ENCODE measurements around the gene ACD.
"Not testable (repeated sequence)": the region's sequence is repeated elsewhere in the genome, so short reads cannot be mapped to it uniquely, and the experiment has no call there.

ACD gene

GRCh38 chr16:67659675-67660563, at the start of gene ACD:
Gene ACD, minus strand, starts transcription at chr16:67660260. Its CDS starts 40 bp downstream, at chr16:67660220.
- DNase-seq, result peak; percentile 91

DNA sequence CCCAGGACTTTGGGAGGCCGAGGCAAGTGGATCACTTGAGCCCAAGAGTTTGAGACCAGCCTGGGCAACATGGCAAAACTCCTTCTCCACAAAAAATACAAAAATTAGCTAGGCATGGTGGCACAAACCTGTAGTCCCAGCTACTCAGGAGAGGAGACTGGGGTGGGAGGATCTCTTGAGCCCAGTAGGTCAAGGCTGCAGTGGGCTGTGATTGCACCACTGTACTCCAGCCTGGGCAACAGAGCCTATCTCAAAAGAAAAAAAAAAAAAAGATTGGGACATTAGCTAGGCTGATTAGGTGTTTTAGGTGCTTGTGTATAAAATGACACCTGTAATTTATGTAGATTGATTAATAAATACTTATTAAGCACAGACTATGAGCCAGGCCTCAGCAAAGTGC, 49.0 kb upstream of the ACD start:
- DNase-seq, result no peak

- no peak for DNase-seq
Measured at GRCh38 chr16:67708368-67708771, 48.3 kb upstream of the ACD start.

- no peak for DNase-seq
Measured at GRCh38 chr16:67707790-67708189, 47.7 kb upstream of the ACD start.

- DNase-seq, result no peak
Measured at GRCh38 chr16:67707210-67707609, 47.1 kb upstream of the ACD start.

DNA sequence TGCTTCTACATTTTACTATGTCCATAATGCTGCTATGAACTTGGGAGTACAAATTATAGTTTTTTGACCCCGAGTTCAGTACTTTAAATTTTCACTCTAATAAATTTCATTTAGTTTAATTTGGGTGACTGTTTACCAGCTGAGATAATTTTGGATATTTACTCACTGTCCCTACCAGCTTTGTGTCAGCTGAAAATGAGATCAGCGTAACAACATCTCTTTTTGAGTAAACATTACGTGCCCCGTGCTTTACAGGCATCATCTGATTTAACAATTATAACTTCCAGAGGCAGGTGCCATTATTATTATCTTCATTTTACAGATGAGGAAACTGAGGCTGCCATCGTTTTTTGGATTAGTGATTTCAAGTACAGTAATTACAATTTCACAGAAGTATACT, 44.0 kb upstream of the ACD start:
- DNase-seq, result no peak

- DNase-seq, result no peak
Measured at GRCh38 chr16:67703626-67704025, 43.6 kb upstream of the ACD start.

GRCh38 chr16:67702130-67702529, 42.1 kb upstream of the ACD start:
- no peak for DNase-seq

GRCh38 chr16:67701420-67701819, 41.4 kb upstream of the ACD start:
- no peak for DNase-seq

DNA sequence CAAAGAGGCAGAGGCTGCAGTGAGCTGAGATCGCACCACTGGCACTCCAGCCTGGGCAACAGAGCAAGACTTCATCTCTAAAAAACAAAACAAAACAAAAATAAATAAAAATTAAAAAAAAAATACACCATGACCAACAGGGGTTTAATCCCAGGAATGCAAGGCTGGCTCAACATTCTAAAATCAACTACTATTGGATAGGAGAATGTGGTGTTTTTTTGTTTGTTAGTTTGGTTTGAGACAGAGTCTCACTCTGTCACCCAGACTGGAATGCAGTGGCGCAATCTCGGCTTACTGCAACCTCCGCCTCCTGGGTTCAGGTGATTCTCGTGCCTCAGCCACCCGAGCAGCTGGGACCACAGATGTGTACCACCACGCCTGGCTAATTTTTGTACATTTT, 39.2 kb upstream of the ACD start:
- no peak for DNase-seq

DNA sequence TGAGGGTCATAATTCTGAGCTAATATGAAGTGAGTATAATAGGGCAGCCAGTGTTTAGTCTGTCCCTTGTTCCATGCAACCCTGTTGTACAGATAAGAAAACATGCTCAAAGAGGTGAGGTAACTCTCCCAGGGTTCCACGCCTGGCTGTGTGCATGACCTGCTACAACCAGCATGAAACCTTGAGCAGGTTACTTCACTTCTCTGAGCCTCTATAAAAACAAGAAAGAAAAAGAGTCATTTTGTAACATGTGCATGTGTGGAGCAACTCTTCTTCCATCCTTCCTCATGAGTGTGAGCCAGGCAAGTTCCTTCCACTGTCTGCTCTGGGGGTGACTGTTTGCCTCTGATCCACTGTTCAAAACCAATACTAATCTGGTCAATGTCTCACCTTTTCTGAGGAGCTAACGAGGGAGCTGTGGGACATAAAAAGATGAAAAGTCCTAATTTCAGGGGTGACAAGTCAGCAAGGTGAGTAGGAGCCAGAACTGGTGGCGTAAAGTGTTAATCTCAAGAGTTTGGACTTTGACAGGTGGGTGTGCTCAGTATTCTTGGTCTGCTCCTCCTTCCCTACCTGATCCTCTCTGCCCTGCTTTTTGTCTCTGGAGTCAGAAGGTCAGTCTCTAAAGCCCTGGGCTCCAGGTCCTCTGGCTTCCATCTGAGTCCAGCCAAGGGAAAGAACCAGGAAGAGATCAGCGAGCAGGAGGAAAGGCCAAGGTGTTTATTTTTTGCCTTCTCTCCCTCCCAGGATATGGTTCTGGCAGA, 37.5 kb upstream of the ACD start:
- DNase-seq, result no peak

DNA sequence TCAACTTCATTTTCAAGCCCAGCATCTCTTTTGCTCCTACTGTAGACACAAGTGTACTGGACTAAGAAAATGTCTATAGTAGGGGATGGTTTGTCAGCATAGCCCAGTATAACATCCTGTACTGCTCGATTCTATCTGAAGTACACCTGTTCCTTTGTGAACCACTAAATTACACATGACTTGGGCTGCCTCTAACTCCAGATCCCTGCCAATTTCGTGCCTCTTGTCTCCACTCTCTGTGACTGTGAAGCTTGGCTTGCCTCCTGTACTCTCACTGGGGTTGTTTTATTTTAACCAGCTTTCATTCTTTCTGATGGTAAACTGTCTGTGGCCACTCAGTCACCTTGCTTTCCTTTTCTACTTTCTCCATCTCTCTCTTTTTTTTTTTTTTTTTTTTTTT, 34.6 kb upstream of the ACD start:
- no peak for DNase-seq

GRCh38 chr16:67693517-67694285, 33.6 kb upstream of the ACD start:
- not testable (repeated sequence) for DNase-seq

DNA sequence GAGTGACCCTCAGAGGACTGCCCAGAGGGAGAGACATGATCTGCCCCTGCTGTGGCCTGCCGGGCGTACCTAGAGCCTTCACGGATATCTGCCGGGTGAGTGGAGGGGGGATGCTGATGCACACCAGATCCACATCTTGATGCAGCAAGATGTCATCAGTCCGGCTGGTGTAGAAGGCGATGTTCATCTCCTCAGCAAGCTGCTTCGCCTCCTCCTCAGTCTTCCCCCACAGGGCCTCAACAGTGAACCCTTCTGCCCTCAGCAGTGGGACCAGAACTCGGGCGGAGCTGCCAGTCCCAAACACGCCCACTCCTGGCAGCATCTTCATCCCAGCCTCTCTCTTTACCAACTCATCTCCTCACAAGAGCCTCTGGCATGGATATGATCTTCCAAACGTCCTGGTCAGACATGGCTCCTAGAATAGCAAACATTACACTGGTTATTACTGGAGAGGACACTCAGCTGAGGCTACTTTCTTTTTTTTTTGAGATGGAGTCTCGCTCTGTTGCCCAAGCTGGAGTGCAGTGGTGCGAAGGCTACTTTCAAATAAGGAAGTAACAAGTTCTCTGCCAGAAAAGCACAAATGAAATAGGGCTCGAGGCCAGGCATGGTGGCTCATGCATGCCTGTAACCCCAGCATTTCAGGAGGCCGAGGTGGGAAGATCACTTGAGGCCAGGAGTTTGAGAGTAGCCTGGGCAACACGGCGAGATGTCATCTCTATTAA, 25.5 kb upstream of the ACD start:
- no peak for DNase-seq

DNA sequence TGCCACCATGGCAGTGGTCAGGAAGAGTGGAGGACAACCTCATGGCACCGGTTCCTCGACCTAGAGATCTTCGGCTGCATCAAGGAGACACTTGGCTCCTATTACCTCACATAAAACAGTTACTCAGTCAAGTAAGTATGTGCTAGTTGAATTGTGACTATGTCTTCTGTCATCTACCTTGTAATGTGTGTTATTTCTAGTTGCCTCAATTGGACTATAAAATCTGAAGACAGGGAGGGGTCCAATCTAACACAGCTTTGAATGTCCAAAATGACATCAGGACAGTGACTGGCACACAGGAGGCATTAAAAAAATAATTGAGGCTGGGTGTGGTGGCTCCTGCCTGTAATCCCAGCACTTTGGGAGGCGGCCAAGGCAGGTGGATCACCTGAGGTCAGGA, 23.7 kb upstream of the ACD start:
- DNase-seq, result no peak

DNA sequence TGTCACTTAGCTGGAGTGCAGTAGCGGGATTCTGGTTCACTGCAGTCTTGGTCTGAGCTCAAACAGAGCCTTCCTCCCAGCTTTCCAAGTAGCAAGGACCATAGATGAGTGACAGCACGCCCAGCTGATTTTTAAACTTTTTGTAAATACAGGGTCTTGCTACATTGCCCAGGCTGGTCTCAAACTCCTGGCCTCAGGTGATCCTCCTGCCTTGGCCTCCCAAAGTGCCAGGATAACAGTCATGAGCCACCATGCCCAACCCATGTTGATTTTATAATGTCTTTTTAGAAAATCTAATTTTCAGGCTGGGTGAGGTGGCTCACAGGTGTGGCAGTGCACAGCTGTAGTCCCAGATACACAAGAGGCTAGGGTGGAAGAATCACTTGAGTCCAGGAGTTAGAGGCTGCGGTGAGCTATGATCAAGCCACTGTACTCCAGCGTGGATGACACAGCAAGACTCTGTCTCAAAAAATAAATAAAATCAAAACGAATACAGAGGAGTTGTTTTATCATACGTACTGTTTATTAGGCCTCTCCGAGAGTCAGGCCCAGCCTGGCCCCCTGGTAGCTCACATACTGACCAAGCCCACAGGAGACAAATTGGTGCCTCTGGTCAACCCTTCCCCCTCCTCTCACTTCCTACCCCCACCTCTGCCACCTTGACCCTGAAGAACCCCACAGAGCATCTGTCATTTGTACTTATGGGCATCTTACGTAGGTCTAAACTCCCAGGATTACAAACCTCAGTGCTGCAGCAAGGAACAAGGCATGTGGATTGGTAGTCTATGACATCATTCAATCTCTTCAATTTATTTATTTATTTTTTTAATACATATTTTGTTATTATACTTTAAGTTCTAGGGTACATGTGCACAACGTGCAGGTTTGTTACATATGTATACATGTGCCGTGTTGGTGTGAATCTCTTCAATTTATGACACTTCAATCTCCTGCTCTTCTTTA, 20.2 kb upstream of the ACD start:
- DNase-seq, result no peak

DNA sequence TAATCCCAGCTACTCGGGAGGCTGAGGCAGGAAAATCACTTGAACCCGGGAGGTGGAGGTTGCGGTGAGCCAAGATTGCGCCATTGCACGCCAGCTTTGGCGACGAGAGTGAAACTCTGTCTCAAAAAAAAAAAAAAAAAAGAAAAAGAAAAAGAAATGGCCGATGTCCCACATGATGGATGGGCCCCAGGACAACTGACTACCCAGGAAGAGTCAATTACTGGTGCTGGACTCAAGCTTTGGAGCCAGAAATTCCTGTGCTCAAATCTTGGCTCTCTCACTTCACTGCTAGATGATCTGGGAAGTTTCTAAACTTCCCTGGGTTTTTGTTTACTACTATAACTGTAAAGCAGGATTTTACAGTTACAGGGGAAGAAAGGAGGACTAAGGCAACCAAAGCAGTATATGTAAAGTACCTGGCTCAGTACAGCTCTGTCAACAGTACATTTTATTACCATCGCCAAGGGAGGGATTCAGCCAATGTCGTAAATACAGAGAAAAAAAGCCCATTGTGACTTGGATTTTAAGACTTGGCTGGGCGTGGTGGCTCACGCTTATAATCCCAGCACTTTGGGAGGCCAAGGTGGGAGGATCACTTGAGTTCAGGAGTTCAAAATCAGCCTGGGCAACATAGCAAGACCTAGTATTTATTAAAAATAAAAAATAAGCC, 18.4 kb upstream of the ACD start:
- DNase-seq, result no peak

DNA sequence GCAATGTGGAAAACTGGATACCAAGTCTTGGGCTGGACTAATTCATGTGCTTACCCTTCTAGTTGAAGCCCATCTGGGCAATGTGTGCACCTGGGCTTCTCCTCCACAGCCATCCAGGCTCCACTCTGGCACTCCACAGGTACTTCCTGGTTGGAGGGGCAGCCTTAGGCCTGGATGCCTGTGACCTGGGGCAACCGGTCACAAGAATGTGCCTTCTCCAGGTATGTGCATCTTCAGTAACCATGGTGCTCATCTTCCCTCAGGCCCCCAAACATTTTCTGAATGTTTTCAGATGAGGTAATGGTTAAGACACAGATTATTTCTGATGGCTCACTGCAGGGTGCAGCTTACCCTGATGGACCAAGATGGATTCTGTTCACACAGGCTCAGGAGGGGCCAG, 17.7 kb upstream of the ACD start:
- DNase-seq, result no peak

GRCh38 chr16:67676939-67677338, 16.9 kb upstream of the ACD start:
- no peak for DNase-seq

GRCh38 chr16:67676516-67676915, 16.5 kb upstream of the ACD start:
- DNase-seq, result no peak

GRCh38 chr16:67675999-67676398, 15.9 kb upstream of the ACD start:
- no peak for DNase-seq

Measured in activated effector memory CD4-positive, alpha-beta T cell treated with Interleukin-2 at 50 U/mL for 16 hours (primary cell).